GM18873 (cell line): ENCODE measurements around the gene PHKG2.

ENCODE experiments used
- ATAC-seq: cut with Tn5 transposase; IDR thresholded peaks from one replicate; pipeline ENCODE4 v1.9.1; 2021; ENCODE audit warnings: mild to moderate bottlenecking, moderate library complexity, moderate number of reproducible peaks; ENCODE audit not compliant: unreplicated experiment, low FRiP score

Gene PHKG2

DNA sequence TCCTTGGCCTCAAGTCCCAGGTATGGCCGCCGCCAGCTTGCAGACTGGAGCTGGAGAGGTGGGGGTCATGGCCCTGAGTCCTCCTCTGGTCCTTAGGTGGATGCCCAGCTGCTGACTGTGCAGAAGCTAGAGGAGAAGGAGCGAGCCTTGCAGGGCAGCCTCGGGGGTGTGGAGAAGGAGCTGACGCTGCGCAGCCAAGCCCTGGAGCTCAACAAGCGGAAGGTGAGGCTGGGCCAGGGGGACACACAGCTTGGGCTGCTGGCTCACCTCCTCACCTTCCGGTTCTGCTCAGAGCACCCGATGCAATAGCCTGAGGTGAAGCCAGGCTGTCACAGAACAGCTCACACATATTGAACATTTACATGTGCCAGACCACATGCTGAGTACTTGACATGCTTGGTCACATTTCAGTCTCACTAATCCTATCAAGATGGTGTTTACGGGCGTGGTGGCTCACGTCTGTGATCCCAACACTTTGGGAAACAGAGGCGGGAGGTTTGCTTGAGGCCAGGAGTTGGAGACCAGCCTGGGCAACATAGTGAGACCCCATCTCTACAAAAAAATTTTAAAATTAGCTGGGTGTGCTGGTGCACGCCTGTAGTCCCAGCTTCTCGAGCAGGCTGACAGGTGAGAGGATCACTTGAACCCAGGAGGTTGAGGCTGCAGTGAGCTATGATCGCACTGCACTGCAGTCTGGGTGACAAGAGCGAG lies 21.3 kb downstream of the PHKG2 start:
- no peak for ATAC-seq

DNA sequence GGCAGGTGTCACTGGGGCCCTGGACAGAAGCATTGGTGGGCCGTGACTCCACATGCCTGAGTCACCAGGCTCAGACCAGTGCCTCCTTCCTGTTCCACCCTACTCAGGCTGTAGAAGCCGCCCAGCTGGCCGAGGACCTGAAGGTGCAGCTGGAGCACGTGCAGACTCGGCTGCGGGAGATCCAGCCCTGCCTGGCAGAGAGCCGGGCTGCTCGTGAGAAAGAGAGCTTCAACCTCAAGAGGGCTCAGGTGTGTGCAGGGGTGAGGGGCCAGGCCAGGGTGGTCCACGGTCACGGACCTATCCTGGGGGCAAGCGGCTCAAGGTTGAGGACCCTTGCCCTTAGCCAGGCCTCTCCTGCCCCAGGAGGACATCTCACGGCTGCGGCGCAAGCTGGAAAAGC lies 23.5 kb downstream of the PHKG2 start:
- no peak for ATAC-seq

- ATAC-seq = no peak
Observed at GRCh38 chr16:30773826-30774225, 25.6 kb downstream of the PHKG2 start.

GRCh38 chr16:30774367-30775130 lies 26.3 kb downstream of the PHKG2 start:
- no peak for ATAC-seq

GRCh38 chr16:30775131-30775391 lies 26.8 kb downstream of the PHKG2 start:
- ATAC-seq = no peak

DNA sequence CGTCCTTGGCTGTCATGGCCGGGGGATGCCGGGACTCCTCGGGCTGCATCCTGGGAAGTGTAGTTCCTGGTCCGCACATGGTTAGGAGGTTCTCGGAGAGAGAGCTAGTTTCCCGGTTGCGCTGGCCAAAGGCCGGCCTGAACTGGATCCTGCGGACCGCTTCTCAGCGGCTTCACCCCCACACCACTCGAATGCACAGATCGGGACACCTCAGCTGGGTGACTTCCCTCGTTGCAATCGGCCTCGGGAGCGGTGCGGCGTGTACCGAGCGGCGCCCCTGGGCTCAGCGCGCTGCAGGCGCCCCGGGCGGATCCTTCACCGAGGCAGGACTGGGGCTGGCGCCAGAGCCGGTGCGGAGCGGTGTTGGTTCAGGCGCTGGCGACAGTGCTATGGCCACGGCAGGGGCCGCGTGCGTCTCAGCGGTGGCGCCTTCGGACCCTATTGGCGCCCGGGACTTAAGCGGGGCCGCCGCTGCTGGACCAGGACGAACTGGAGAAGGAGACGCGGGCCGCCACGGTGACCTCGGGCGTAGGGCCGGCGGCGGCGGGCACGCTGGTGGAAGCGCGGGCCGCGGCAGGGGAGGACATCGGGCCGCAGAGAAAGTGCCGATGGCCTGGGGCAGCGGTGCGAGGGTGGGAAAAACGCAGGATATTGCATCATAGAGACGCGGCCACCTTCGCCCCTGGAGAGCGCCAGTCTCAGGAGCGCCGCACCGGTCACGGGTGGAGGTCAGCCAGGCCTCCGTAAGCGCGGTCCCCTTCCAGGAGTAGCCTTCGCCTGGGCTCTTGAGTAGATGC lies 27.4 kb downstream of the PHKG2 start:
- no peak for ATAC-seq

DNA sequence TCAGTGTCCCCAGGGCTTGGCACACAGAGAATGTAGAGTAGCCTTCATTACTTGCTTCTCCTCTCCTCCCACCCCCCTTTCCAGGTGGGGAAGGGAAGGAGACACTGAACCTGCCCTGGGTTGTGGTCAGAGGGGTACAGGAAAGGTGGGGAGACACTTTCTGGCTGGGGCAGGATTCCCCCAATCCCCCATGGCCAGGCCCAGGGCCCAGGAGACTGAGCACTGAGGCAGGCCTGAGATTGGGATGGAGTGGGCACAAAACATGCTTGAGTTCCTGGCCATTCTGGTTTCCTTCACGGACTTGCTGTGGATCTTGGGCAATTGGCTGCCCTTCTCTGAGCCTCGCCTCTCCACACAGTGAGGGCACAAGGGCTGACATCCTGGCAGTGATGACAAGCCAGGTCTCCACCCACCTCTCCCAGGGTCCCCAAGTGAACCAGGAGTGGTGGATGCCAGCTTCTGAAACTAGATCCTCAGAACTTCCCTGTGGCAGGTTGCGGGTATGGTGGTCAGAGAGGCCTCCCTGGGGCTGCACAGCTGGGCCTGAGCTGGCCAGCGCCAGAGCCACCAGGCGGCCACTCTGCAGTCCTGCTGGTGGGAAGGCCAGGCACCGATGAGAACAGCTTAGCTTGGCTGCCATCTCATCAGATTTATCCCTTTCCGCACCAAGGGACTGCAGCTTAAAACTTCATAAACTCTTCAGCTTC lies 29.5 kb downstream of the PHKG2 start:
- no peak for ATAC-seq

GRCh38 chr16:30778549-30779244 lies 30.5 kb downstream of the PHKG2 start:
- ATAC-seq = no peak

- no peak for ATAC-seq
Observed at GRCh38 chr16:30779596-30779995, 31.4 kb downstream of the PHKG2 start.

DNA sequence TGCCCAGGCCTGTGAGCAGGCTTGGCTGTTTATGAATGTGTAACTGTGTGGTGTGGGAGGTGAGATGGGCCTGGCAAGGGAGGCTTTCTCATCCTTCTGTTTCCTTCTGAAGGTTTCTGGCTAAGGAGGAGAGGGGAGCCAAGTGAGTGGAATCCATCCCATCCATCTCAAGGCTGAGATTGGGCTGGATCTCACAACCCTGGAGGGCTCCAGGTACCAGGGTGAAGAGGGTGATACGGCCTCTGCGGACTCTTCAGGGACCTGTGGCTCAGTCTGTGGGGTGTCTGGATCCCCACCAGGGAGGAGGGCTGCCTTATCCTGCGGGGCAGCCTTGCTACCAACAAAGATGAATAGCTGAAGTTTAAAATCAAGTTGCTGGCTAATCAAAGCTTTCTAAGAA lies 31.8 kb downstream of the PHKG2 start:
- no peak for ATAC-seq

DNA sequence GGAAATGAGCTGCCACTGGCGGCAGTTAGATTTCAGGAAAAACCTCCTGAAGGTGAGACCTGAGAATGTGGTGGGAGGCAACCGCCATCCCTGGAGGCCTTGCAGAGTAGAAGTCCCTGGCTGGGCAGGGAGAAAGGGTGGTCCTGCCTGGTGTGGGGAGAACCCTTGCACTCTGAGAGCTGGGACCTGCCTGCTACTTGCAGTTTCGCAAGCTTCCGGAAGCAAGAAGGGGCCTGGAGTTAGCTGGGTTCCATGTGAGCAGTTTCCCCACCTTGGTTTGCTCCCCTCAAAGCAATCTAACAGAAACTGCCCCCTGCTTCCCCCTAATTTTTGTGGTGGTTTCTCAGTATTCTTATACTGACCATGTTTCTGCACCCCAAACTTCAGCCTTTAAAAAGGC lies 32.3 kb downstream of the PHKG2 start:
- ATAC-seq = no peak

GRCh38 chr16:30782486-30783279 lies 34.5 kb downstream of the PHKG2 start:
- no peak for ATAC-seq

DNA sequence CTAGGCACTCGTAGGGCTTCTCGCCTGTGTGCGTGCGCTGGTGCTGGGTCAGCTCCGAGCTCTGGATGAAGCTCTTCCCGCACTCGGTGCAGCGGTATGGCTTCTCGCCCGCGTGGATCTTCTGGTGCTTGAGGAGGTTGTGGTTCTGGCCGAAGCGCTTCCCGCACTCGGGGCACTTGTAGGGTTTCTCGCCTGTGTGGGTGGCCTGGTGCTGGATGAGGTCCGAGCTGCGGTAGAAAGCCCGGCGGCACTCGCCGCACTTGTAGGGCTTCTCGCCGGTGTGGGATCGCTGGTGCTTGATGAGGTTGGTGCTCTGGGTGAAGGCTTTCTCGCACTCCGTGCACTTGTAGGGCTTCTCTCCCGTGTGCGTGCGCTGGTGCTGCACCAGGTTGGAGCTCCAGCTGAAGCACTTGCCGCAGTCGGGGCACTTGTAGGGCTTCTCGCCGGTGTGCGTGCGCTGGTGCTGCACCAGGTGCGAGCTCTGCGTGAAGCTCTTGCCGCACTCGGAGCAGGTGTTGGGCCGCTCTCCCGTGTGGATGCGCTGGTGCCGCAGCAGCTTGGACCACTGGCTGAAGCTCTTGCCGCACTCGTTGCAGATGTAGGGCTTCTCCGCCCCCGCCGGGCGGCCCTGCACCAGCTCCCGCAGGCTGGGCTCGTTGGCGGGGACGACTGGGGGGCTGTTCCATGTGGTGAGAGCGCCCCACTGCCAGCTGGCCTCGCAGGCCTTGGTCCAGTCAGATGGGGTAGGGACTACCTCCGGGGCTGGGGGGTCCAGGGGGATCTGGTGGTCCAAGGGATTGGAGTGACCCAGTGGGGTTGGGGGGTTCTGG lies 35.3 kb downstream of the PHKG2 start:
- ATAC-seq = no peak

DNA sequence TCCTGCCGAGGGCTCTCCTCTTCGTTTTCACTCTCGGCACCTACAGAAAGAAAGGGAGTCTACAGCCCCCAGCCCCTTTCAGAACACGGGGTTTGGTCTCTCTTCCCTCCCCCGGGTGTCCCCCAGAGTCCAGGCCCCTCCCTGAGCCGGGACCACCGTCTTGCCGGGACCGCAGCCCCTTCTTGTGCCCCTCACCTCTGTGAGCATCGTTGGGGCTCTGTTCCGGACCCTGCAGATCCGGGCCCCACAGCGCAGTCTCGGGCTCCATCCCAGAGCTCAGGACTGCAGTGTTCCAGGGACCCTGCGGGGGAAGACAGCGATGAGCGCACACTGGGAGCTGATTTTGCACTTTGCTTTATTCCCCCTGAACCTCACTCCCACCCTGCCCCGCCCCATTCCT lies 36.0 kb downstream of the PHKG2 start:
- ATAC-seq = no peak

- ATAC-seq = no peak
Observed at GRCh38 chr16:30785126-30786106, 37.2 kb downstream of the PHKG2 start.

GRCh38 chr16:30786115-30786935 lies 38.1 kb downstream of the PHKG2 start:
- no peak for ATAC-seq
